ENCODE data around the gene TMEM184A. TPM values are rescaled to one million over a fixed set of nuclear protein-coding genes. Genes with fewer than 3 reads are reported as not detected.

Gene TMEM184A
- total RNA-seq, result 1 to 10 TPM in 1 of 2 donors, not detected in 1; 1.5 TPM

DNA sequence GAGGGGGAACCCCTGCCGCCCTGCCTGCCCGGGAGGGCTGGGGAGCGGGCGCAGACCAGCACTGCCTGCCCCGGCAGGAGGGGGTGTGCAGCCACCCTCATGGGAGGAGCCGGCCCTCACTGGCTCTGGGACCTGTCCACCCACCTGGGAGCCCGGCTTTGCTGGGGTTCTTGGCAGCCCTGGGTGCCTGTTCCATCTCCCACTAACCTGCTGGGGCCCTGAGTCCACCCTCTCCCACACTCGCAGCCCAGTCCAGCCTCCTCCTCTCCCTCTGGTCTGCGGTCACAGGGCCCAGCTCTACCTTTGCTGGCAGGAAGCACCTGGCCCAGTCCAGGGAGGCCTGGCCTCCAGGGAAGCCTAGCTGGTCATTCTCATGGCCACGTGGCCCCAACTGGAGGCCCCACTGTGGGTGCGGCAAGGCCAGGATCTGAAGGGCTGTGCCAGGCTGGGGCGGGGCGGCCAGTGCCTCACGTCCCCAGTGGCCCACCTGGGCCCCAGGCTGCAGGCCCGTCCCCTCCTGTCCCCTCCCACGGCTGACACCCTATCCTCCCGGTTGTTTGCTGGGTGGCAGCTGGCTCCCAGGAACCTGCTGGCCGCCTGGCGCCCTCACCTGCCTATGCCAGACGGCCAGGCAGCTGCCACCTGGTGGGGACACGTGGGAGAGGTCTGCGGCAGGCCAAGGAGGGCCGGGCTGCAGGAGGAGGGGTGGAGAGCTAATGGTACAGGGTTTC, at the start of gene TMEM184A:
Gene TMEM184A (minus strand): TSS at position 393 of the 731 bp plus-strand sequence. CDS start 721 bp downstream, outside the sequence.
- Histone ChIP-seq H3K4me1 (ENCODE audit: control insufficient read depth in 1 of 2, low read depth in 2 of 2) (peaks cover 4 to 11% of the 10 kb centered on the region in 2 donors), H3K4me3 (no peak within 1 kb of the TSS), H3K36me3 (no peaks in the 10 kb centered on the region), H3K9me3 (no peaks in the 10 kb centered on the region), H3K27me3 (replicated peaks; ENCODE audit: insufficient read depth) (no peaks in the 10 kb centered on the region), H3K27ac (no peak within 1 kb of the TSS)
- TF ChIP-seq, protein P1, sequence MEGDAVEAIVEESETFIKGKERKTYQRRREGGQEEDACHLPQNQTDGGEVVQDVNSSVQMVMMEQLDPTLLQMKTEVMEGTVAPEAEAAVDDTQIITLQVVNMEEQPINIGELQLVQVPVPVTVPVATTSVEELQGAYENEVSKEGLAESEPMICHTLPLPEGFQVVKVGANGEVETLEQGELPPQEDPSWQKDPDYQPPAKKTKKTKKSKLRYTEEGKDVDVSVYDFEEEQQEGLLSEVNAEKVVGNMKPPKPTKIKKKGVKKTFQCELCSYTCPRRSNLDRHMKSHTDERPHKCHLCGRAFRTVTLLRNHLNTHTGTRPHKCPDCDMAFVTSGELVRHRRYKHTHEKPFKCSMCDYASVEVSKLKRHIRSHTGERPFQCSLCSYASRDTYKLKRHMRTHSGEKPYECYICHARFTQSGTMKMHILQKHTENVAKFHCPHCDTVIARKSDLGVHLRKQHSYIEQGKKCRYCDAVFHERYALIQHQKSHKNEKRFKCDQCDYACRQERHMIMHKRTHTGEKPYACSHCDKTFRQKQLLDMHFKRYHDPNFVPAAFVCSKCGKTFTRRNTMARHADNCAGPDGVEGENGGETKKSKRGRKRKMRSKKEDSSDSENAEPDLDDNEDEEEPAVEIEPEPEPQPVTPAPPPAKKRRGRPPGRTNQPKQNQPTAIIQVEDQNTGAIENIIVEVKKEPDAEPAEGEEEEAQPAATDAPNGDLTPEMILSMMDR (IDR thresholded peaks at IDR 0.05), result no peak
- no peak for ATAC-seq (ENCODE audit: insufficient number of reproducible peaks, low FRiP score, low read depth)
- DNase-seq (ENCODE audit: low spot score), result no peak

DNA sequence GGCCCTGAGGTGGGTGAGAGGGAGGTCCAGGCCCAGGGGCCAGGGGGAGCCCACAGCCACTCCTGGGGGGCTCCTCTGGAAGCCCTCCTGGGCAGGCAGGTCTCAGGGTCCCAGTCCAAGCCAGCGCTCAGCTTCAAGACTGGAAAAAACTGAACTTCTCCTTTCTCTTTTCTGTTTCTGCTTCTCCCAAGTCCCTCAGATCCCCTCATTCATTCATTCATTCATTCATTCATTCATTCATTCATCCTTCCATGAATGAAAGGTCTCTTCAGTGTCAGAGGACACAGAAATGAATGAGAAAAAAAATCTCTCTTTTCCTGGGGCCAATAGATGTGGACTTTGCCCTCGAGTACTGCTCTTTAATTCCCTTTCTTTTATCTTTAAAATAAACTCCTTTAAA, 48.4 kb upstream of the TMEM184A start:
- ATAC-seq (ENCODE audit: insufficient number of reproducible peaks, low FRiP score, low read depth), result no peak
- H3K4me1 ChIP-seq (ENCODE audit: control insufficient read depth in 1 of 2, low read depth in 2 of 2), result no peaks in the 10 kb centered on the region
- no peaks in the 10 kb centered on the region for H3K36me3 ChIP-seq
- H3K27ac ChIP-seq, result no peak overlapping the region
- no peaks in the 10 kb centered on the region for H3K27me3 ChIP-seq (replicated peaks; ENCODE audit: insufficient read depth)
- no peak overlapping the region for H3K4me3 ChIP-seq
- no peaks in the 10 kb centered on the region for H3K9me3 ChIP-seq
- TF ChIP-seq, protein P1 (IDR thresholded peaks at IDR 0.05), result no peak
- no peak for DNase-seq (ENCODE audit: low spot score)

DNA sequence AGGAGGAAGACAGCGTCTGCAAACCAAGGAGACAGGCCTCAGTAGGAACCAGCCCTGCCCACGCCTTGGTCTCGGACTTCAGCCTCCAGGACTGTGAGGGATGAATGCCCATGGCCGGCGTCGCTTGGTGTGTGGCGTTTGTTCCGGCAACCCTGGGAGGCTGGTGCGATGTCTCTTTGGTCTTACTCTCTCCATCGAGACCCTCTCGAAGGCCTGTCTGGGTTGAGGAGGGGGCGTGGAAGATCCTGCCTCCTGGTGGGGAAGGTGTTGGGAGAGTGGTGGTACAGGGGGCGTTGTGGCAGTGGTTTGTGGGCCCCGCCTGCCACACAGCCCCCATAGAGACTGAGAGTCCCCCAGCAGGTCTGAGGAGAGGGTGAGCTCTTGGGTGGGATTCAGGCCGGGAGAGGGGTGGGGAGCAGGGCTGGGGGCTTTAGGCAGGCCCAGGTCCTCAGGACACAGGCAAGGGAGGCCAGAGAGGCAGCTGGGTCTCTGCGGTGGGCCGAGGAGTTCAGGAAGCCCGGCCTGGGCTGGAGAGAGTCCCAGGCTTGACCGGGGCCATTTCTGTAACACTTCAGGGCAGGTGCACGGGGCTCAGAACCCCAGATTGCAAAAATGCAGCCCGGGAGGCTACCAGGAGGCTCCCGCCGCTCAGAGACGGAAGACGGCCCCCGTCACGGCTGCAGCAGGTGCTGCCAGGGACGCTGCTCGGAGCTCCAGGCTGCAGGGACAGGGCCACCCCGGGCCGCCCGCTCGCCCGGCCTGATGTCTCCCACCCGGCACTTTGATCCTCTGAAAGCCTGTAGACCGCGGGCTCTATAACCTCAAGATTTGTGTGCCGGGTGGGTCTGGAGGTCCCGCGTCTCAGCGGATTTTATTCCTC, 47.6 kb upstream of the TMEM184A start:
- Histone ChIP-seq H3K4me1 (ENCODE audit: control insufficient read depth in 1 of 2, low read depth in 2 of 2) (no peaks in the 10 kb centered on the region), H3K9me3 (no peaks in the 10 kb centered on the region), H3K27me3 (replicated peaks; ENCODE audit: insufficient read depth) (no peaks in the 10 kb centered on the region), H3K36me3 (no peaks in the 10 kb centered on the region), H3K4me3 (no peak overlapping the region), H3K27ac (no peak overlapping the region)
- TF ChIP-seq, protein P1 (IDR thresholded peaks at IDR 0.05), result no peak
- no peak for ATAC-seq (ENCODE audit: insufficient number of reproducible peaks, low FRiP score, low read depth)
- no peak for DNase-seq (ENCODE audit: low spot score)

DNA sequence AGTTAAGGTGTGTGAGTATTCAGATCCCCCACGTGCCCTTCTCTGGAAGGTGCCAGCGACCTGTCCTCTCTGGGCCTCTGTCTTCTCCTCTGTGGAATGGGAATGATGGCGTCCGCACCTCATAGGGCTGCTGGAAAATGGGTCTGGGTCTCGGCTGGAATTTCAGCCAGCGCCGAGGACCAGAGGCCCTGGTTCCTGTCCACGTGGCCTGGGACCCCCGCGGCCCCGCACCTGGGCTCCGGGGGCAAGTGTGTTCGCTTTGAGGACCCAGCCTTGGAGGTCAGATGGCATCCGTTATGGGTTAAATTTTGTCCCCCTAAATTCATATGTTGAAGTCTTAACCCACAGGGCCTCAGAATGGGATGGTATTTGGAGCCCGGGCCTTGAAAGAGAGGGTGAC, 46.4 kb upstream of the TMEM184A start:
- Histone ChIP-seq H3K27me3 (replicated peaks; ENCODE audit: insufficient read depth) (no peaks in the 10 kb centered on the region), H3K36me3 (no peaks in the 10 kb centered on the region), H3K27ac (no peak overlapping the region), H3K9me3 (no peaks in the 10 kb centered on the region), H3K4me1 (ENCODE audit: control insufficient read depth in 1 of 2, low read depth in 2 of 2) (no peaks in the 10 kb centered on the region), H3K4me3 (no peak overlapping the region)
- ATAC-seq (ENCODE audit: insufficient number of reproducible peaks, low FRiP score, low read depth), result no peak
- no peak for DNase-seq (ENCODE audit: low spot score)
- TF ChIP-seq, protein P1 (IDR thresholded peaks at IDR 0.05), result no peak

DNA sequence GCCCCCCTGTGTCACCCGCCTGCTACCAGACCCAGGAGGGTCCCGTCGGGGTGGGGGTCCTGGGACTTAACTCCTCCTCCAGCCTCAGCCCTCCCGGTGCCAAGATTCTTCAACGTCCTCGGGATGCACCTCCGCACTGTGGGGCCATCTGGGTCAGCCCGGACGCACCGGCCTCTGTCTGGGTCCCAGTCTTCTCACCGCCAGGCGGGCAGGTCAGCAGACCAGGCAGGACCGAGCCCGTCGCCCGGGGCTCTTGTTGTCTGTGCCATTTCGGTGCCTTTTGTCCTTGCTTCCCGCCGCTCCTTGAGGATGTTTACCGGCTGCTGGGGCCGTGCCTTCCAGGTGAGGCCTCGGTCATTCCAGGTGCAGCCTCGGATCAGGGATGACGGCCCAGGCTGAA, 46.0 kb upstream of the TMEM184A start:
- Histone ChIP-seq H3K9me3 (no peaks in the 10 kb centered on the region), H3K27me3 (replicated peaks; ENCODE audit: insufficient read depth) (no peaks in the 10 kb centered on the region), H3K4me3 (no peak overlapping the region), H3K27ac (no peak overlapping the region), H3K36me3 (no peaks in the 10 kb centered on the region), H3K4me1 (ENCODE audit: control insufficient read depth in 1 of 2, low read depth in 2 of 2) (no peaks in the 10 kb centered on the region)
- TF ChIP-seq, protein P1 (IDR thresholded peaks at IDR 0.05), result no peak
- DNase-seq (ENCODE audit: low spot score) (no peak), ATAC-seq (ENCODE audit: insufficient number of reproducible peaks, low FRiP score, low read depth) (no peak)

All from thoracic aorta (tissue), 2 donors.